Thymus (tissue), 11 donors: ENCODE measurements around the gene SLC39A3. TPM values are rescaled to one million over a fixed set of nuclear protein-coding genes. Genes with fewer than 3 reads are reported as not detected.

Source experiments
- DNase-seq, 9 donors: peaks; one replicate each; pipeline ENCODE4 v3.0.0-alpha.2; 2013; ENCODE audit warnings: low spot score in 9 of 9, low read depth in 6 of 9, missing footprints in 1 of 9
- H3K27ac ChIP-seq, 2 donors: one replicate each; pipeline ENCODE4 v1.5.1; 2013; ENCODE audit warnings: control low read depth in 1 of 2, low read depth in 1 of 2, low read length in 1 of 2, mild to moderate bottlenecking in 1 of 2, moderate library complexity in 1 of 2
- H3K27me3 ChIP-seq, 2 donors: one replicate each; pipeline ENCODE4 v1.5.1; 2013; ENCODE audit warnings: low read length in 1 of 2; ENCODE audit not compliant: control insufficient read depth in 2 of 2, insufficient read depth in 1 of 2
- H3K36me3 ChIP-seq, 2 donors: one replicate each; pipeline ENCODE4 v1.5.1; 2013; ENCODE audit warnings: low read length in 1 of 2, mild to moderate bottlenecking in 1 of 2, moderate library complexity in 1 of 2; ENCODE audit not compliant: control insufficient read depth in 2 of 2, insufficient read depth in 2 of 2
- H3K4me1 ChIP-seq, 2 donors: one replicate each; pipeline ENCODE4 v1.5.1; 2013; ENCODE audit warnings: low read length in 2 of 2; ENCODE audit not compliant: control insufficient read depth in 2 of 2, insufficient read depth in 2 of 2
- H3K4me3 ChIP-seq, 2 donors: one replicate each; pipeline ENCODE4 v1.5.1; 2013; ENCODE audit warnings: low read length in 2 of 2, control low read depth in 1 of 2, mild to moderate bottlenecking in 1 of 2
- H3K9me3 ChIP-seq, 2 donors: one replicate each; pipeline ENCODE4 v1.5.1; 2013; ENCODE audit warnings: low read length in 1 of 2, mild to moderate bottlenecking in 1 of 2; ENCODE audit not compliant: control insufficient read depth in 2 of 2, insufficient read depth in 1 of 2
- WGBS: extraction: QIAGEN DNeasy Blood & Tissue Kit; methylation state at CpG from one replicate; pipeline ENCODE4 v1.1.7; 2013; 5-methylcytosine and 5-hydroxymethylcytosine counted together
- polyA plus RNA-seq: library from polyadenylated mRNA; stranded (reverse); fragments of 200-250 nt; gene quantifications from one replicate; pipeline ENCODE4 v1.2.3, GENCODE V29; 2013
- total RNA-seq: library from RNA; stranded (reverse); fragments of 120-200 nt; gene quantifications from one replicate; pipeline ENCODE4 v1.2.4, GENCODE V29; 2013
- donor health status: healthy.

The SLC39A3 gene
- total and polyA plus RNA-seq, 2 donors, result 19.2 to 21.2 TPM

DNA sequence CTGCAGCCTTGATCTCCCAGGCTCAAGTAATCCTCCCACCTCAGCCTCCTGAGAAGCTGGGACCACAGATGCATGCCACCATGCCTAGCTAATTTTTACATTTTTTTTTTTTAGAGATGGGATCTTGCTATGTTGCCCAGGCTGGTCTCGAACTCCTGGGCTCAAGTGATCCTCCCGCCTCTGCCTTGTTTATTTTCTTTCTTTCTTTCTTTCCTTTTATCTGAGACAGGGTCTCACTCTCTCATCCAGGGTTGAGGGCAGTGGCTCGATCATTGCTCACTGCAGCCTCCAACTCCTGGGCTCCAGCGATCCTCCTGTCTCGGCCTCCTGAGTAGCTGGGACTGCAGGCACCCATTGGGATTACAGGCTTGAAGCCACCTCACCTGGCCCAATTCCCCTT, 33.6 kb downstream of the SLC39A3 start:
- Histone ChIP-seq H3K9me3 (no peaks in the 10 kb centered on the region), H3K27ac (no peak overlapping the region), H3K36me3 (no peaks in the 10 kb centered on the region), H3K4me3 (no peak overlapping the region), H3K4me1 (peaks cover 0 to 21% of the 10 kb centered on the region in 2 donors), H3K27me3 (peaks cover 2 to 21% of the 10 kb centered on the region in 2 donors)
- DNase-seq, result no peak
- WGBS, result 96% methylated on average over 5 of the region's 5 CpGs

DNA sequence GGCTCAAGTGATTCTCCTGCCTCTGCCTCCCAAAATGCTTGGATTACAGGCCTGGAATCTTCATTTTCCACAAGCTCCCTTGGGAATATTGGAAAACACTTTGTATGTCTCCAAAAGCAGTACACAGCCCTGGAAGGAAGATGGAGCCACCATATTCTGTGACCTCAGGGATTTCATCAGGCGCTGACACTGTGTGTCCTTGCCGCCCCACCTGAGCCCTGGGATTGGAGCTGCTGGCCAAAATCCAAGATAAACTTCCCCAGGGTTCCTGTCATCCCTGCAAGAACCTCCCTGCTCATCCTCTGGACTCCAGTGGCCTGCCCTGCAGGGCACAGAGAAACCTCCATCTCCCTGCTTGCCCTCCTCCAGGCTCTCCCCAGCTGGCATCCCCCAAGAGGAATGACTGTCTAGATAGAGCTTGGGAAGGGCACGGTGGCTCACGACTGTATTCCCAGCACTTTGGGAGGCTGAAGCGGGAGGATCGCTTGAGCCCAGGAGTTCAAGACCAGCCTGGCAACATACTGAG, 36.1 kb downstream of the SLC39A3 start:
- WGBS, result 97% methylated on average over 6 of the region's 6 CpGs
- peaks cover 2 to 23% of the 10 kb centered on the region in 2 donors for H3K27me3 ChIP-seq
- no peak overlapping the region for H3K4me3 ChIP-seq
- DNase-seq, result no peak
- H3K27ac ChIP-seq, result no peak overlapping the region
- H3K9me3 ChIP-seq, result no peaks in the 10 kb centered on the region
- peaks cover 0 to 41% of the 10 kb centered on the region in 2 donors for H3K4me1 ChIP-seq
- no peaks in the 10 kb centered on the region for H3K36me3 ChIP-seq

DNA sequence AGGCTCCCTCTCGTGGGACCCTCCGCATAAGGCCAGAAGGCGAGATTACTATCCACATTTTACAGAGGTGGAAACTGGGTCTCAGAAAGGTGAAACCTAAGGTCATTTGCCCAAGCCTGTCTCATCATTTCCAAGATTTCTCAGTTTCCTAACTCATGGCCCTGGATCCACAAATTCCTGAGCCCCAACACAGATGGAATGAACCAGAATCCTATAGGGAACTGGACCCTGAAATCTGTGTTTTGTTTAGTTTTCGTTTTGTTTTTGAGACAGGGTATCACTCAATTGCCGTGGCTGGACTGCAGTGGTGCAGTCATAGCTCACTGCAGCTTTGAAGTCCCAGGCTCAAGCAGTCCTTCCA, 36.8 kb downstream of the SLC39A3 start:
- WGBS, result 82% methylated on average over 5 of the region's 5 CpGs
- H3K27me3 ChIP-seq, result peaks cover 2 to 23% of the 10 kb centered on the region in 2 donors
- no peak overlapping the region for H3K27ac ChIP-seq
- peak overlapping the region in 1 of 2 donors; percentile 59 for H3K4me3 ChIP-seq
- no peaks in the 10 kb centered on the region for H3K36me3 ChIP-seq
- H3K4me1 ChIP-seq, result peaks cover 0 to 48% of the 10 kb centered on the region in 2 donors
- DNase-seq, result no peak
- H3K9me3 ChIP-seq, result no peaks in the 10 kb centered on the region

DNA sequence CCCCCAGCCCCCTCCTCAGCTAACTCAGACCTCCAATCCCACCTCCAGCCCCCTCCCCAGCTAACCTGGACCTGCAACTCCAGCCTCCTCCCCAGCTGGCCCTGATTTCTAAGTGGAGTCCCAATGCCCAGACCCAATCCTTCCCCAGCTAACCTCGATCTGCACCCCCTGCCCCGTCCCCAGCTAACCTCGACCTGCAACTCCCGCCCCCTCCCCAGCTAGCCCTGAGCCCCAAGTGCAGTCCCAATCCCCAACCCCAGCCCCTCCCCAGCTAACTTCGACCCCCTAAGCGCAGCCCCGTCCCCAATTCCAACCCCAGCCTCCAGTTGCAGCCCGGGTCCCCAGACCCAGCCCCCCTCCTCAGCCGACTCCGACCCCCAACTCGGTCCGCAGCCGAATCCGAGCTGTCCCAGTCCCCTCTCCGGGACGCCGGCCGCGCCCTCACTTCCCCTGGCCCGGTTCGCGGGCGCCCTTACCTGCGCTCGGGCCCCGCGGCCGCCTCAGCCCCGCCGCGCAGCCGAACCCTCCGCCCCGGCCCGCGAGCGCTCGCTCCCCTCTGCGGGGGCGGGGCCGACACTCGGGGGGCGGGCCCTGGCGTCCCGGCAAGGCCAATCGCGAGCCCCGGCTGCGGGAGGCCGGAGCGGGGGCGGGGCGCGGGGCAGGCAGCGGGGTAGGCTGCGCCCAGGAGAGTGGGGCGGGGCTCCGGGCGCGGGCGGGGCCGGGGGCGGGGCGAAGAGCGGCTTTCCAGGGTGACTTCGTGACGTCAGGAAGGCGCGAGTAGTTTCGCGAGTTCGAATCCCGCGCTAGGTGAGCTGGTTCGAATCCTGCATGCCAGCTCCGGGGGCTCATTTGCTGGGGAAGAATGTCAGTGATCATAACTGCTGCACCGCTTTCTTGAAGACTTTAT, 37.4 kb downstream of the SLC39A3 start, which contains the start of gene GNG7:
TSS of gene GNG7 (minus strand) at position 525 of the 907 bp plus-strand sequence. CDS start 182,006 bp downstream, outside the sequence.
- Histone ChIP-seq H3K9me3 (no peaks in the 10 kb centered on the region), H3K36me3 (no peaks in the 10 kb centered on the region), H3K27ac (no peak within 1 kb of the TSS), H3K4me1 (peaks cover 0 to 53% of the 10 kb centered on the region in 2 donors), H3K27me3 (peaks cover 2 to 23% of the 10 kb centered on the region in 2 donors), H3K4me3 (peak within 1 kb of the TSS; percentile 49 to 59)
- WGBS, result 2% methylated on average over 77 of the region's 77 CpGs
- DNase-seq, result peak in 8 of 9 donors; percentile 54 to 95 (median 88)

DNA sequence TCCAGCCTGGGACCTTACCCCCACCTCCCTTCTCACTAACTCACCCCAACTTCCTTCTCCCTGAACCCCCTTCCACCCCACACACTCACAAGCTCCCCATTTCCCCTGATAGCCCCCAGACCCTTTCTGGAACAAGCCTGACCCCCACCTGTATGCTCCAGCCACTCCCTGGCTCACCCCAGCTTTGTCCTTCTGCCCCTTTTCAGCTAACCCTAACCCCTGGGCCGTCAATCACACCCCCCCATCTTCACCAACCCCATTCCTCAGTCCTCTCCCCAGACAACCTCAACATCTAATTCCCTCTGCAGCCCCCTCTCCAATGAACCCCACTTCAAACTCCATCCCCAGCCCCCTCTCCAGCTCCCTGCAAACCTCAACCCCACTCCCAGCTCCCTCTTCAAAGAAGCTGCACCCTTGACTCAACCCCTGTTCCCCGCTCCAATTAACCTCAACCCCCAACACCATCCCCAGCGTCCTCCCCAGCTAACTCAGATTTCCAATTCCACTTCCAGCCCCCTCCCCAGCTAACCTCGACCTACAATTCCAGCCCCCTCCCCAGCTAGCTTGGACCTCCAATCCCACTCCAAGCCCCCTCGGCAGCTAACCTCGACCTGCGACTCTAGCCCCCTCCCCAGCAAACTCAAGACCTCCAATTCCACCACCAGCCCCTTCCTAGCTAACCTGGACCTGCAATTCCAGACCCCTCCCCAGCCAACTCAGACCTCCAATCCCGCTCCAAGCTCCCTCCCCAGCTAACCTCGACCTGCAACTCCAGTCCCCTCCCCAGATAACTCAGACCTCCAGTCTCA, 38.3 kb downstream of the SLC39A3 start:
- Histone ChIP-seq H3K9me3 (no peaks in the 10 kb centered on the region), H3K27me3 (peaks cover 2 to 23% of the 10 kb centered on the region in 2 donors), H3K36me3 (no peaks in the 10 kb centered on the region), H3K4me3 (peak overlapping the region; percentile 49 to 59), H3K27ac (no peak overlapping the region), H3K4me1 (peaks cover 0 to 57% of the 10 kb centered on the region in 2 donors)
- no peak for DNase-seq
- WGBS, result 16% methylated on average over 9 of the region's 9 CpGs

DNA sequence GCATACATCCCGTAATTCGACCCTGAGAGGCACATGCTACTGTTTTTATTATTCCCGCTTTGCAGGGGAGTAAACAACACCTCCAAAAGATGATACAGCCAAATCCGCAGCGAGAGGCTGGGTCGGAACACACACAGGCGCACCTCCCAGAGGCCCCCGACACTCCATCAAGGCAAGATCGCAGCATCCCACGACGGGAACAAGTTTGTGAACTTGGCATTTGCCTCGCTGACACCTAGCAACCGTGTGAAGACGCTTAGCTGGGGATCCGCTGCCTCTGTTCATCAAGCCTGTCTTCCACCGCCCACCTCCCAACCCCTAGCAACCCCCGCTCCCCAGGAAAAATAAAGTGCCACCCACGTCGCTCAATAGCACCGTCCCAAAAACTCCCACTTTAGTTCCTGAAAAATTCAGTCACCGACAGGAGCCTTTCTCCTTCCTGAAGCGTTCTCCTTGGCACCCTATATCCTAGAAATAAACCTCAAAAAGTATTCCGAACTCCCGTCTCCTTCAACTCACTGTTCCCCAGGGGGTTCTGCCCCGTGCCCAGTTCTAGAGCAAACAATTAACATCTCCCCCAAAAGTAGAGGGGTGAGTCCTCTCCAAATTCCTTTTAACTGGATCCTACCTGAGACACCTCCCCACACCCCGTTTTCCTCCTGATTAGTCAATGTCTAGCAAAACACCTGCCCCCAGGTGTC, 39.0 kb downstream of the SLC39A3 start:
- Histone ChIP-seq H3K27me3 (peaks cover 2 to 23% of the 10 kb centered on the region in 2 donors), H3K4me1 (peaks cover 0 to 57% of the 10 kb centered on the region in 2 donors), H3K27ac (no peak overlapping the region), H3K4me3 (no peak overlapping the region), H3K9me3 (no peaks in the 10 kb centered on the region), H3K36me3 (no peaks in the 10 kb centered on the region)
- no peak for DNase-seq
- WGBS, result 92% methylated on average over 26 of the region's 26 CpGs

DNA sequence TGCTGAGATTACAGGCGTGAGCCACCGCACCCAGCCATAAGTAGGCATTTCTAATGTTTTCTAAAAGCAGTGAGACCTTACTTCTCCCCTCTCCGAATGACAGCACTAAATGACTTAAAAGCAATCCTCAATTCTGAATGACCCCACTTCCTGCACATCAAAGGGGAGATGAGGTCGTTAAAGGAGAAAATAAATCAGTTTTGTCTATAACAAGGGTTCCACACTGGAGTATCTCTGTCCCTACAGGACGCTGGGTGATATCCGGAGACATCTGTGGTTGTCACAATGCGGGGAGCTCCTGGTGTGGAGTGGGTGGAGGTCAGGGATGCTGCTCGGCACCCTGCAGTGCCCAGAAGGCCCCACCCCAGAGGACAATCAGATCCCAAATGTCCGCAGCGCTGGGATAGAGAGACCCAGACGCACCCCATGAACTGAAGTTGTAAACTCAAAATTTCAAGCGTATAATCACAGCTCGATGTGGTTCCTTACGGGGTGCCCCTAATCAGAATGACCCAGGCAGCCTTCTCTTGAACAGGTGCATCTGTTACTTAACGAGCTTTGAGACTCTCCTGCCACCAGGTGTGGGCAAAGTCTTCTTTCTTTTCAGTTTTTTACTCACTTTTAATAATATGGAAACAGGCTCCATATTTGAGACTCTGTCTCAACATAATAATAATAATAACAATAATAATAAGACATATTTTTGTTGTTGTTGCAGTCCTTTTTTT, 40.2 kb downstream of the SLC39A3 start:
- DNase-seq, result no peak
- Histone ChIP-seq H3K9me3 (no peaks in the 10 kb centered on the region), H3K27me3 (peaks cover 2 to 25% of the 10 kb centered on the region in 2 donors), H3K4me3 (no peak overlapping the region), H3K36me3 (no peaks in the 10 kb centered on the region), H3K4me1 (peaks cover 0 to 67% of the 10 kb centered on the region in 2 donors), H3K27ac (no peak overlapping the region)
- WGBS, result 93% methylated on average over 15 of the region's 15 CpGs

DNA sequence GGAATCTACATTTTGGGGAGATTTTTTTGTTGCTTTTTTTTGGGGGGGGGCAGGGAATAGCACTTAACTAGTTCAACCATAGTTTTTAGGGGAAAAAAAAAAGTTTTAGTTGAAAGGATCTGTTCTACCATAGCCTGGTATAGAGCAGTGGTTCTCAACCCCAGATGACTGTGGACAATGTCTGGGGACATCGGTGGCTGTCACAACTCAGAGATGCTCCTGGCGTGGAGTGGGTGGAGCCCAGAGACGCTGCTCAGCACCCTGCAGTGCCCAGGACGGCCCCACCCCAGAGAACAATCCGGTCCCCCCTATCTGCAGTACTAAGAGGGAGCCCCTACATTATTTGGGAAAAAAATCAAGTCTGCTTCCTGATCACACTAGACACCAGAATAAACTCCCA, 45.6 kb downstream of the SLC39A3 start:
- Histone ChIP-seq H3K27me3 (peaks cover 0 to 2% of the 10 kb centered on the region in 2 donors), H3K4me1 (peaks cover 0 to 30% of the 10 kb centered on the region in 2 donors), H3K36me3 (no peaks in the 10 kb centered on the region), H3K9me3 (no peaks in the 10 kb centered on the region), H3K27ac (no peak overlapping the region), H3K4me3 (no peak overlapping the region)
- WGBS, result 95% methylated on average over 5 of the region's 5 CpGs
- no peak for DNase-seq
